DND-41 (cell line): Measurements from ENCODE around the gene NXPE3.

Experiments
- ATAC-seq: fragments of 200-7000 bp; cut with Tn5 transposase; 3 replicates; pipeline ENCODE4 v1.9.1; 2021; ENCODE audit warnings: low read depth; ENCODE audit not compliant: insufficient read depth
- DNase-seq: peaks from one replicate; pipeline ENCODE4 v3.0.0-alpha.2; 2020
- H2AFZ ChIP-seq: 2 replicates; pipeline ENCODE4 v1.6.0; 2012; ENCODE audit warnings: low read depth, low read length
- H3K27ac ChIP-seq: 2 replicates; pipeline ENCODE4 v1.5.1; 2012; ENCODE audit warnings: low read length, inconsistent platforms
- H3K27me3 ChIP-seq: fragments of 200-600 bp; sonication (generic); 2 replicates; pipeline ENCODE4 v1.6.0; 2012; ENCODE audit warnings: low read length, mild to moderate bottlenecking, inconsistent platforms; ENCODE audit not compliant: insufficient read depth, poor library complexity
- H3K36me3 ChIP-seq: 2 replicates; pipeline ENCODE4 v1.5.1; 2012; ENCODE audit warnings: low read length, inconsistent platforms; ENCODE audit not compliant: insufficient read depth
- H3K4me1 ChIP-seq: 2 replicates; pipeline ENCODE4 v1.5.1; 2012; ENCODE audit warnings: mild to moderate bottlenecking, low read length; ENCODE audit not compliant: insufficient read depth
- H3K4me2 ChIP-seq: 2 replicates; pipeline ENCODE4 v1.6.0; 2012; ENCODE audit warnings: mild to moderate bottlenecking, moderate library complexity, low read length, inconsistent platforms; ENCODE audit not compliant: insufficient read depth
- H3K4me3 ChIP-seq, 2 experiments: fragments of 200-600 bp in 1 of 2; shearing (Covaris generic) in 1 of 2; 2 replicates each; pipeline ENCODE4 v1.5.1; 2012 to 2016; ENCODE audit warnings: inconsistent platforms in 2 of 2, low read length in 2 of 2, mild to moderate bottlenecking in 2 of 2, low read depth in 1 of 2, moderate library complexity in 1 of 2
- H3K79me2 ChIP-seq: 2 replicates; pipeline ENCODE4 v1.6.0; 2012; ENCODE audit warnings: low read length, inconsistent platforms; ENCODE audit not compliant: insufficient read depth
- H3K9ac ChIP-seq: 2 replicates; pipeline ENCODE4 v1.6.0; 2012; ENCODE audit warnings: low read depth, mild to moderate bottlenecking, inconsistent platforms, low read length, moderate library complexity
- H3K9me3 ChIP-seq: 2 replicates; pipeline ENCODE4 v1.5.1; 2012; ENCODE audit warnings: low read length, moderate library complexity, mild to moderate bottlenecking, inconsistent platforms; ENCODE audit not compliant: insufficient read depth, severe bottlenecking
- H4K20me1 ChIP-seq: 2 replicates; pipeline ENCODE4 v1.6.0; 2012; ENCODE audit warnings: low read length; ENCODE audit not compliant: insufficient read depth
- EZH2 ChIP-seq: IDR thresholded peaks from 3 replicates; pipeline ENCODE4 v1.6.1; 2012; ENCODE audit warnings: borderline replicate concordance, low read depth, mild to moderate bottlenecking, moderate library complexity, low read length, inconsistent platforms; ENCODE audit not compliant: severe bottlenecking
- TF ChIP-seq, protein P1 (sequence below): IDR thresholded peaks from 2 replicates; pipeline ENCODE4 v1.5.1; 2012; ENCODE audit warnings: borderline replicate concordance, low read length, moderate library complexity, mild to moderate bottlenecking; ENCODE audit not compliant: poor library complexity, severe bottlenecking; ENCODE audit errors: extremely low read depth

The NXPE3 gene

GRCh38 chr3:101851072-101851770 is 72.2 kb downstream of the NXPE3 start:
- peak overlapping the region; percentile 61 for H3K4me2 ChIP-seq
- no peaks in the 10 kb centered on the region for H4K20me1 ChIP-seq
- H3K9me3 ChIP-seq, result no peaks in the 10 kb centered on the region
- H3K4me3 ChIP-seq, result peak overlapping the region; percentile 89 to 97; a peak in 3 of 4 replicates
- peak overlapping the region; percentile 74; the same call in 1 of the 2 replicates for H3K27ac ChIP-seq
- TF ChIP-seq EZH2, result no peak
- TF ChIP-seq, protein P1, sequence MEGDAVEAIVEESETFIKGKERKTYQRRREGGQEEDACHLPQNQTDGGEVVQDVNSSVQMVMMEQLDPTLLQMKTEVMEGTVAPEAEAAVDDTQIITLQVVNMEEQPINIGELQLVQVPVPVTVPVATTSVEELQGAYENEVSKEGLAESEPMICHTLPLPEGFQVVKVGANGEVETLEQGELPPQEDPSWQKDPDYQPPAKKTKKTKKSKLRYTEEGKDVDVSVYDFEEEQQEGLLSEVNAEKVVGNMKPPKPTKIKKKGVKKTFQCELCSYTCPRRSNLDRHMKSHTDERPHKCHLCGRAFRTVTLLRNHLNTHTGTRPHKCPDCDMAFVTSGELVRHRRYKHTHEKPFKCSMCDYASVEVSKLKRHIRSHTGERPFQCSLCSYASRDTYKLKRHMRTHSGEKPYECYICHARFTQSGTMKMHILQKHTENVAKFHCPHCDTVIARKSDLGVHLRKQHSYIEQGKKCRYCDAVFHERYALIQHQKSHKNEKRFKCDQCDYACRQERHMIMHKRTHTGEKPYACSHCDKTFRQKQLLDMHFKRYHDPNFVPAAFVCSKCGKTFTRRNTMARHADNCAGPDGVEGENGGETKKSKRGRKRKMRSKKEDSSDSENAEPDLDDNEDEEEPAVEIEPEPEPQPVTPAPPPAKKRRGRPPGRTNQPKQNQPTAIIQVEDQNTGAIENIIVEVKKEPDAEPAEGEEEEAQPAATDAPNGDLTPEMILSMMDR, result no peak
- peak overlapping the region; percentile 83 for H3K9ac ChIP-seq
- H3K27me3 ChIP-seq, result no peaks in the 10 kb centered on the region
- DNase-seq (no peak), ATAC-seq (no peak)
- peaks cover 43% of the 10 kb centered on the region for H3K36me3 ChIP-seq
- H2AFZ ChIP-seq, result no peak overlapping the region
- peaks cover 22% of the 10 kb centered on the region for H3K79me2 ChIP-seq
- peaks cover 23% of the 10 kb centered on the region for H3K4me1 ChIP-seq

DNA sequence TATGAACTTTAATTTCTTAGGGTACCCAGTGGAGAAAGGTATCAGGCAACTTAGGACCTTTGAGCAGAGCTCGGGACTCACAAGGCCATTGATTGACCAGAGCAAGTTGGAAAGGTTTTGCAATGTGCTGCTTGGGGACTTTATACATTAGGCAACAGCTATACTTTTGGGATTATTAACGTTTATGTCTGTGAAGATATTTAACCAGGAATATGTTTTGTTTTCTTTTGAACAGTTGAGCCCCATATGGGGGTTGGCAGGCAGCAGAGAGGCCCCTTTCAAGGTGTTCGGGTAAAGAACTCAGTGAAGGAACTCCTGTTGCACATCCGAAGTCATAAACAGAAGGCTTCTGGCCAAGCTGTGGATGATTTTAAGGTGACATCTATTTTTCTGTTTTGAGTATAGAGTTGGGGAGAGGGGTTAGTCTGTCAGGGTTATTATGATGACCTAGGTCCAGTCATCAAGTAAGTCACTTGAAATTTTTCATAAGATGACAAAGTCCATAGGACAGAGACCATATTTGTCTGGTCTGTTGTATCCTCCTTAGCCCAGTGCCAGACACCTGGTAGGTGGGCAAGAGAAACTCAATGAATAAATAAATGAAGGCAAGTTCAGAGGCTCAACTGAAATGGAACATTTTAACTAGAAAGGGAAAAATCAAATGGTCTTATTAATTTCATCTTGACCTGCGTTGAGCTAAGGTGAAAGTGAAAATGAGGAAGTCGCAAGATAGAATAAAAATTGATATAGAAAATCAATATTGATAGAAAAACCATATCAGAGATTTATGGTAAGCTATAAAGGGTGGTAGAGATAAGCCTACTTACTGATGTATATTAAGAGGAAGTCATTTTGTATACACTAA is 73.1 kb downstream of the NXPE3 start:
- H3K9me3 ChIP-seq, result no peaks in the 10 kb centered on the region
- H3K4me3 ChIP-seq, result peak overlapping the region in 1 of 2 experiments; percentile 89; a peak in 2 of 4 replicates
- H3K36me3 ChIP-seq, result peaks cover 51% of the 10 kb centered on the region
- no peak for DNase-seq
- H3K4me1 ChIP-seq, result peaks cover 23% of the 10 kb centered on the region
- no peak overlapping the region for H2AFZ ChIP-seq
- ATAC-seq, result no peak
- H3K79me2 ChIP-seq, result peaks cover 22% of the 10 kb centered on the region
- TF ChIP-seq, protein P1, result no peak
- no peak for TF ChIP-seq EZH2
- peak overlapping the region; percentile 61 for H3K4me2 ChIP-seq
- H3K9ac ChIP-seq, result no peak overlapping the region
- no peaks in the 10 kb centered on the region for H3K27me3 ChIP-seq
- no peaks in the 10 kb centered on the region for H4K20me1 ChIP-seq
- H3K27ac ChIP-seq, result peak overlapping the region; percentile 74; the same call in 1 of the 2 replicates

DNA sequence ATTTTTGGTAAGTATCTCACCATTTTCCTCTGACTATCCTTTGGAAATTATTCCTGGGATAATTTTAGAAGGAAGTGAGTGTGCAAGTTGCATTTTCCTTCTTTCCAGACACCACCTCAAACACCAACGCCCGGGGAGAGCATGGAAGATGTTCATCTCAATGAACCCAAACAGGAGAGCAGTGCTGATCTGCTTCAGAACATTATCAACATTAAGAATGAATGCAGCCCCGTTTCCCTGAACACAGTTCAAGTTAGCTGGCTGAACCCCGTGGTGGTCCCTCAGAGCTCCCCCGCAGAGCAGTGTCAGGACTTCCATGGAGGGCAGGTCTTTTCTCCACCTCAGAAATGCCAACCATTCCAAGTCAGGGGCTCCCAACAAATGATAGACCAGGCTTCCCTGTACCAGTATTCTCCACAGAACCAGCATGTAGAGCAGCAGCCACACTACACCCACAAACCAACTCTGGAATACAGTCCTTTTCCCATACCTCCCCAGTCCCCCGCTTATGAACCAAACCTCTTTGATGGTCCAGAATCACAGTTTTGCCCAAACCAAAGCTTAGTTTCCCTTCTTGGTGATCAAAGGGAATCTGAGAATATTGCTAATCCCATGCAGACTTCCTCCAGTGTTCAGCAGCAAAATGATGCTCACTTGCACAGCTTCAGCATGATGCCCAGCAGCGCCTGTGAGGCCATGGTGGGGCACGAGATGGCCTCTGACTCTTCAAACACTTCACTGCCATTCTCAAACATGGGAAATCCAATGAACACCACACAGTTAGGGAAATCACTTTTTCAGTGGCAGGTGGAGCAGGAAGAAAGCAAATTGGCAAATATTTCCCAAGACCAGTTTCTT is 74.2 kb downstream of the NXPE3 start:
- H3K9ac ChIP-seq, result no peak overlapping the region
- no peak overlapping the region for H3K4me3 ChIP-seq
- DNase-seq (no peak), ATAC-seq (no peak)
- H2AFZ ChIP-seq, result no peak overlapping the region
- no peak overlapping the region for H3K27ac ChIP-seq
- H4K20me1 ChIP-seq, result no peaks in the 10 kb centered on the region
- H3K4me1 ChIP-seq, result peaks cover 23% of the 10 kb centered on the region
- peaks cover 22% of the 10 kb centered on the region for H3K79me2 ChIP-seq
- H3K4me2 ChIP-seq, result no peak overlapping the region
- no peaks in the 10 kb centered on the region for H3K9me3 ChIP-seq
- peaks cover 61% of the 10 kb centered on the region for H3K36me3 ChIP-seq
- TF ChIP-seq, protein P1, result no peak
- TF ChIP-seq EZH2, result no peak
- no peaks in the 10 kb centered on the region for H3K27me3 ChIP-seq
